Spleen (tissue), 7 donors: ENCODE data around the gene CHERP.
A peak's percentile ranks its signal among the peaks of the same experiment; 100 is the strongest.

Source experiments
- CTCF ChIP-seq, 11 experiments: fragments of 200-600 bp in 7 of 11; fragments of 450-650 bp in 4 of 11; sonication (generic) in 4 of 11; IDR thresholded peaks in 8 of 11; conservative IDR thresholded peaks in 3 of 11; 1 replicate in 7 of 11; 2 replicates in 4 of 11; pipeline versions ENCODE4 v1.4.0 to v1.8.0; 2016 to 2021; ENCODE audit warnings: antibody characterized with exemption in 11 of 11, inconsistent platforms in 4 of 11, mild to moderate bottlenecking in 1 of 11
- POLR2AphosphoS5 ChIP-seq, 3 donors: sonication (generic); formaldehyde crosslinking; IDR thresholded peaks; one replicate each; pipeline ENCODE4 v1.5.1; 2017; ENCODE audit warnings: antibody characterized with exemption in 3 of 3
- donor health status: DM: no; HTN: no; CAD: no; lungs with moderate emphysema.
- donor health status: DM: no; HTN: no; CAD: no.
- donor health status: DM: no; HTN: no; CAD: no.

- TF ChIP-seq CTCF (IDR thresholded peaks at IDR 0.05 in 8 of 11, conservative IDR thresholded peaks at IDR 0.05 in 3 of 11): peak in 1 of 11 experiments; percentile 11
- peak; percentile 74 to 83 (median 76) for TF ChIP-seq POLR2AphosphoS5 (IDR thresholded peaks at IDR 0.05)
These were observed 45.0 kb upstream of the CHERP start for GRCh38 chr19:16586991-16587832.
